Measurements from ENCODE around the gene B4GALT1.

GRCh38 chr9:33177639-33178038 lies 10.5 kb upstream of the B4GALT1 start:
- no peak for TF ChIP-seq CTCF (conservative IDR thresholded peaks at IDR 0.05; ENCODE audit: low read length)
- TF ChIP-seq EZH2phosphoT487 (IDR thresholded peaks at IDR 0.05; ENCODE audit: borderline replicate concordance, low read depth, low read length) = no peak

Data from OCI-LY7 (cell line).